OCI-LY1 (cell line): Measurements from ENCODE around the gene HAPSTR1.

ENCODE experiments used
- H2AFZ ChIP-seq: fragments of 200-600 bp; sonication (generic), shearing (Covaris generic); 2 replicates; pipeline ENCODE4 v1.6.0; 2014; ENCODE audit warnings: antibody characterized with exemption, mild to moderate bottlenecking, low read length
- H3F3A ChIP-seq: fragments of 200-600 bp; sonication (generic), shearing (Covaris generic); 2 replicates; pipeline ENCODE4 v1.6.0; 2014; ENCODE audit warnings: mild to moderate bottlenecking, antibody characterized with exemption, low read length, moderate library complexity; ENCODE audit not compliant: insufficient read depth
- H3K27ac ChIP-seq: fragments of 200-600 bp; sonication (generic); 2 replicates; pipeline ENCODE4 v1.5.1; 2014; ENCODE audit warnings: low read length, mixed run types, mild to moderate bottlenecking, low read depth; ENCODE audit not compliant: poor library complexity, severe bottlenecking
- H3K27me3 ChIP-seq: fragments of 200-600 bp; sonication (generic); 2 replicates; pipeline ENCODE4 v1.6.0; 2014; ENCODE audit warnings: antibody characterized with exemption, mild to moderate bottlenecking, low read length, moderate library complexity; ENCODE audit not compliant: insufficient read depth
- H3K36me3 ChIP-seq: fragments of 200-600 bp; sonication (generic); 2 replicates; pipeline ENCODE4 v1.6.1; 2014; ENCODE audit warnings: mild to moderate bottlenecking, antibody characterized with exemption, low read length, moderate library complexity, mixed read lengths; ENCODE audit not compliant: insufficient read depth
- H3K4me1 ChIP-seq: fragments of 200-600 bp; sonication (generic); 2 replicates; pipeline ENCODE4 v1.5.1; 2014; ENCODE audit warnings: mild to moderate bottlenecking, low read length, moderate library complexity; ENCODE audit not compliant: insufficient read depth, severe bottlenecking
- H3K4me2 ChIP-seq: fragments of 200-600 bp; sonication (generic), shearing (Covaris generic); 2 replicates; pipeline ENCODE4 v1.6.1; 2014; ENCODE audit warnings: low read length
- H3K4me3 ChIP-seq: fragments of 200-600 bp; sonication (generic); 2 replicates; pipeline ENCODE4 v1.5.1; 2014; ENCODE audit warnings: low read length, low read depth, mild to moderate bottlenecking, mixed read lengths; ENCODE audit not compliant: poor library complexity, severe bottlenecking
- H3K79me2 ChIP-seq: fragments of 200-600 bp; shearing (Covaris generic); 2 replicates; pipeline ENCODE4 v1.6.1; 2016; ENCODE audit warnings: mixed run types, low read length, mixed read lengths; ENCODE audit not compliant: insufficient read depth
- H3K9ac ChIP-seq: fragments of 200-600 bp; sonication (generic), shearing (Covaris generic); 2 replicates; pipeline ENCODE4 v1.6.1; 2014; ENCODE audit warnings: mild to moderate bottlenecking, low read length, mixed read lengths
- H3K9me2 ChIP-seq: fragments of 200-600 bp; sonication (generic), shearing (Covaris generic); 2 replicates; pipeline ENCODE4 v1.6.1; 2014; ENCODE audit warnings: low read depth, mild to moderate bottlenecking, low read length, mixed read lengths
- H3K9me3 ChIP-seq: fragments of 200-600 bp; shearing (Covaris generic); 2 replicates; pipeline ENCODE4 v1.6.1; 2014; ENCODE audit warnings: low read length, mixed read lengths
- H4K20me1 ChIP-seq: fragments of 200-600 bp; sonication (generic), shearing (Covaris generic); 2 replicates; pipeline ENCODE4 v1.6.0; 2016; ENCODE audit warnings: mild to moderate bottlenecking, low read length; ENCODE audit not compliant: insufficient read depth
- CTCF ChIP-seq: fragments of 200-600 bp; sonication (generic), shearing (Covaris generic); IDR thresholded peaks from 2 replicates; pipeline ENCODE4 v1.5.1; 2017; ENCODE audit warnings: mild to moderate bottlenecking, antibody characterized with exemption, low read length, moderate library complexity, mixed read lengths
- EZH2 ChIP-seq: fragments of 200-600 bp; sonication (generic), shearing (Covaris generic); IDR thresholded peaks from 2 replicates; pipeline ENCODE4 v1.8.0; 2017; ENCODE audit warnings: borderline replicate concordance, mixed run types, mild to moderate bottlenecking, antibody characterized with exemption, low read length, moderate library complexity, mixed read lengths

The HAPSTR1 gene

GRCh38 chr16:9112844-9113186 lies 21.4 kb downstream of the HAPSTR1 start:
- Histone ChIP-seq H3K4me2 (no peak overlapping the region), H3F3A (no peaks in the 10 kb centered on the region; the same call in 1 of the 2 replicates)

GRCh38 chr16:9113707-9114106 lies 22.3 kb downstream of the HAPSTR1 start:
- no peak overlapping the region for H2AFZ ChIP-seq
- H3K9ac ChIP-seq: no peak overlapping the region
- no peak overlapping the region for H3K4me3 ChIP-seq
- no peaks in the 10 kb centered on the region for H3K27me3 ChIP-seq
- no peak overlapping the region for H3K4me2 ChIP-seq
- H3K4me1 ChIP-seq: peaks cover 5% of the 10 kb centered on the region
- H3K36me3 ChIP-seq: peaks cover 96% of the 10 kb centered on the region
- no peaks in the 10 kb centered on the region for H3K9me2 ChIP-seq
- no peaks in the 10 kb centered on the region; the same call in 1 of the 2 replicates for H3F3A ChIP-seq
- peaks cover 10% of the 10 kb centered on the region; the same call in 1 of the 2 replicates for H4K20me1 ChIP-seq
- no peak for TF ChIP-seq CTCF
- TF ChIP-seq EZH2: no peak
- H3K27ac ChIP-seq: no peak overlapping the region
- H3K79me2 ChIP-seq: peaks cover 60% of the 10 kb centered on the region
- no peaks in the 10 kb centered on the region for H3K9me3 ChIP-seq

More at GRCh38 chr16:9112844-9113186, 21.4 kb downstream of the HAPSTR1 start:
- Histone ChIP-seq H3K9ac (no peak overlapping the region), H3K4me3 (no peak overlapping the region), H2AFZ (no peak overlapping the region), H3K9me3 (no peaks in the 10 kb centered on the region), H3K79me2 (peaks cover 69% of the 10 kb centered on the region), H3K36me3 (peaks cover 97% of the 10 kb centered on the region), H3K9me2 (no peaks in the 10 kb centered on the region), H3K27me3 (no peaks in the 10 kb centered on the region), H3K4me1 (peaks cover 5% of the 10 kb centered on the region), H3K27ac (no peak overlapping the region), H4K20me1 (peaks cover 10% of the 10 kb centered on the region; the same call in 1 of the 2 replicates)
- TF ChIP-seq EZH2 (no peak), CTCF (no peak)

GRCh38 chr16:9114112-9114511 lies 22.7 kb downstream of the HAPSTR1 start:
- TF ChIP-seq EZH2: no peak
- no peak for TF ChIP-seq CTCF
- H3F3A ChIP-seq: no peaks in the 10 kb centered on the region; the same call in 1 of the 2 replicates

More at GRCh38 chr16:9114112-9114511, 22.7 kb downstream of the HAPSTR1 start:
- H3K4me1 ChIP-seq: peaks cover 5% of the 10 kb centered on the region
- H3K9ac ChIP-seq: no peak overlapping the region
- no peaks in the 10 kb centered on the region for H3K27me3 ChIP-seq
- H4K20me1 ChIP-seq: peaks cover 10% of the 10 kb centered on the region; the same call in 1 of the 2 replicates
- no peak overlapping the region for H2AFZ ChIP-seq
- H3K79me2 ChIP-seq: peaks cover 56% of the 10 kb centered on the region
- no peaks in the 10 kb centered on the region for H3K9me2 ChIP-seq
- peaks cover 96% of the 10 kb centered on the region for H3K36me3 ChIP-seq
- no peak overlapping the region for H3K27ac ChIP-seq
- H3K9me3 ChIP-seq: no peaks in the 10 kb centered on the region
- no peak overlapping the region for H3K4me3 ChIP-seq
- H3K4me2 ChIP-seq: no peak overlapping the region
